Superior temporal gyrus (tissue), 1 donor: Measurements from ENCODE around the gene CLASP1.
A peak's percentile ranks its signal among the peaks of the same experiment; 100 is the strongest.
"Not testable (repeated sequence)": the region's sequence is repeated elsewhere in the genome, so short reads cannot be mapped to it uniquely, and the experiment has no call there.

ENCODE experiments used
- DNase-seq: peaks from one replicate; pipeline ENCODE4 v3.0.0-alpha.2; 2016; ENCODE audit errors: extremely low spot score

The CLASP1 gene

DNA sequence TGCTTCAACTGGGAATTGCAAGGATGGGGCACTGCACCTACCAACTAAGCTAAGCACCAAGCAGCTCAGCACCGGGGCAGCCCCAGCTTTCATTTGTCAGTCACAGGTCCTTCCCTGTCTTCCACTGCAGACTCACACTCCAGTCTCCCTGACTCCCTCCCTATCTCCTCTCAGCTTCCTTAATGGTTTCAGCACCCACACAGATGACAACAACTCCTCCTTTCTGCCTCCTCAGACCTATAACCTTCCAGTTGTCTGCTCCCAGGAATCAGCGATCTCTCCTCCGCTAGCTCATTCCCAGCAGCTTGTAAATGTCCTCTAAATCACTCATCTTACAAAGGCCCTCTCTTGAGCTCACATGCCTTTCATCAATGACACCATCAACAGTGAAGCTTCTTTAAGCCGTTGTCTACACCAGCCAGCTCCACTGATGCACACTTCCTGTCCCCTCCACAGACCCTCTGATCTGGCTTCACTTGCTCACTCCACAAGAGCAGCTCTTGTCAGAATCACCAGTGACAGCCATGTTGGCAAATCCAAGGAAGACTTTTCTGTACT, 32.1 kb downstream of the CLASP1 start:
- no peak for DNase-seq

DNA sequence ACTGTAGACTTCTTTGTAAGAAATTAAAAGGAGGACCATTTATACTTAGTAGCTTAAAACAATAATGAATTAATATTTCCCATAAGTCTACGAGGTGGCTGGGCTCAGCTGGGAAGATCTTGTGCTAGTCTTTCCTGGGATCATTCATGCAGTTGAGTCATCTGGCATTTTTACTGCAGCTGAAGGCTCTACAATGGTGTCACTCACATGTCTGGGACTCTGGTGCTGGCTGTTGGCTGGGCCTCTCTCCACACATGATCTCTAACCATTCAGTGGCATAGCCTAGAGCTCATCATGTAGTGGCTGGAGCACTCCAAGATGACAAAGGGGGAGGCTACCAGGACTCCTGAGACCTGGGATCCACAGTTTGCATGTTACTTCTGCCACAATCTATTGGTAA, 35.5 kb downstream of the CLASP1 start:
- DNase-seq: no peak

DNA sequence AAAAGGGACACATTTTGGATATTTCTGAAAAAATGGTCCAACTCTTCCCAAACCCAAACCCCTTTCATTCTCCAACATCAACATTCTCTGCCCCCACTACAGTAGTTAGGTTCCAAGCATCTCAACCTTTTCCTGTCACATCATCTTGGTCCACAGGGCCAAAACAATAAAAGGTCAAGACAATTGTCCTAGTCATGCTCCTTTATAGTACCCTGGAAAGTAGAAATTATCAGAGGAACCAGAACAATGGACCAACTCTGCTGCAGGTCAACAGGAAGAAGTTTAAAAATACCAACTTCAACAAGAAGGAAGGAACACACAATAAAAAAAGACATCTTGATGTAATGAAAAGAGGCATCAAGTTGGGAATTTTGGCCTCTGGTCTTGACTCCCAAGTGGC, 36.1 kb downstream of the CLASP1 start:
- no peak for DNase-seq

DNA sequence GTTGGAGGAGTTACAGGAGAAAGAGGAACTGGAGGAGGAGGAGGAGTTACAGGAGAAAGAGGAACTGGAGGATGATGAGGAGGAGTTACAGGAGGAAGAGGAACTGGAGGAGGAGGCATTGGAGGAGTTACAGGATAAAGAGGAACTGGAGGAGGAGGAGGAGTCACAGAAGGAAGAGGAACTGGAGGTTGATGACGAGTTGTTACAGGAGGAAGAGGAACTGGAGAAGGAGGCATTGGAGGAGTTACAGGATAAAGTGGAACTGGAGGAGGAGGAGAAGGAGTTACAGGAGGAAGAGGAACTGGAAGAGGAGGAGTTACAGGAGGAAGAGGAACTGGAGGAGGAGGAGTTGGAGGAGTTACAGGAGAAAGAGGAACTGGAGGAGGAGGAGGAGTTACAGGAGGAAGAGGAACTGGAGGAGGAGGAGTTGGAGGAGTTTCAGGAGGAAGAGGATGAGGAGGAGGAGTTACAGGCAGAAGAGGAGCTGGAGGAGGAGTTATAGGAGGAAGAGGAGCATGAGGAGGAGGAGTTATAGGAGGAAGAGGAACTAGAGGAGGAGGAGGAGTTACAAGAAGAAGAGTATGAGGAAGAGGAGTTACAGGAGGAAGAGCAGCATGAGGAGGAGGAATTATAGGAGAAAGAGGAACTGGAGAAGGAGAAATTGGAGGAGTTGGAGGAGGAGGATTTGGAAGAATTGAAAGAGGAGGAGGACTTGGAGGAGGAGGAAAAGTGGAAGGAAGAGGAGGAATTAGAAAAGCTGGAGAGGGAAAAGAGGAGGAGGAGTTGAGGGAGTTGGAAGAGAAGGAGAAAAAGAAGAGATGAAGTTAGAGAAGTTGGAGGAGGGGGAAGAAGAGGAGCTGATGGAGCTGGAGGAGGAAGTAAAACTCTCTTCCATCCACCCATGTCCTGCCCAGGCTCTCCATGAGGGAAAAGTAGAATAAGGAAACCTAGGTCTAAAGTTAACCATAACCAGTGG, 37.2 kb downstream of the CLASP1 start:
- no peak for DNase-seq

DNA sequence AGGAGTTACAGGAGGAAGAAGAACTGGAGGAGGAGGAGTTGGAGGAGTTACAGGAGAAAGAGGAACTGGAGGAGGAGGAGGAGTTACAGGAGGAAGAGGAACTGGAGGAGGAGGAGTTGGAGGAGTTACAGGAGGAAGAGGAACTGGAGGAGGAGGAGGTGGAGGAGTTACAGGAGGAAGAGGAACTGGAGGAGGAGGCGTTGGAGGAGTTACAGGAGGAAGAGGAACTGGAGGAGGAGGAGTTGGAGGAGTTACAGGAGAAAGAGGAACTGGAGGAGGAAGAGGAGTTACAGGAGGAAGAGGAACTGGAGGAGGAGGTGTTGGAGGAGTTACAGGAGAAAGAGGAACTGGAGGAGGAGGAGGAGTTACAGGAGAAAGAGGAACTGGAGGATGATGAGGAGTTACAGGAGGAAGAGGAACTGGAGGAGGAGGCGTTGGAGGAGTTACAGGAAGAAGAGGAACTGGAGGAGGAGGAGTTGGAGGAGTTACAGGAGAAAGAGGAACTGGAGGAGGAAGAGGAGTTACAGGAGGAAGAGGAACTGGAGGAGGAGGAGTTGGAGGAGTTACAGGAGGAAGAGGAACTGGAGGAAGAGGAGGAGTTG, 38.1 kb downstream of the CLASP1 start:
- DNase-seq: not testable (repeated sequence)

DNA sequence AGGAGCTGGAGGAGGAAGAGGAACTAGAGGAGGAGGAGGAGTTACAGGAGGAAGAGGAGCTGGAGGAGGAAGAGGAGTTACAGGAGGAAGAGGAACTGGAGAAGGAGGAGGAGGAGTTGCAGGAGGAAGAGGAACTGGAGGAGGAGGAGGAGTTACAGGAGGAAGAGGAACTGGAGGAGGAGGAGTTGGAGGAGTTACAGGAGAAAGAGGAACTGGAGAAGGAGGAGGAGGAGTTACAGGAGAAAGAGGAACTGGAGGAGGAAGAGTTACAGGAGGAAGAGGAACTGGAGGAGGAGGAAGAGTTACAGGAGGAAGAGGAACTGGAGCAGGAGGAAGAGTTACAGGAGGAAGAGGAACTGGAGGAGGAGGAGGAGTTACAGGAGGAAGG, 38.8 kb downstream of the CLASP1 start:
- not testable (repeated sequence) for DNase-seq

DNA sequence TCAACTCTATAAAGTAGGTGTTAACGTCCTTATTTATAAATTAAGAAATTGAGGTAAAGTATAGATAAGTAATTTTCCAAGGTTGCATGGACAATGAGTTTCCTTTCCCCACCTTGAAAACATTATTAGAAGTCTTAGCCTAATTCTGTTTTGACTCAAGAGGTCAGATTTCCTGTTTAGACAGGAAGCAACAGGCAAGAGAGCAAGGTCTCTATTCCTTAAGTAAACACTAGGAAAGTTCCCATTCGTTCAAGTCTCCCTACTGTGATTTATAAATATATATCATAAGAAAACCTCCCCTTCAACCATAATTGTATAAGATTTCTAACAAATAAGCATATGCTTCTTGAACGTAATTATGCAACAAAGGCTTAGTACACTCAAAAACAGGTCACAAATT, 40.3 kb downstream of the CLASP1 start:
- DNase-seq: no peak

DNA sequence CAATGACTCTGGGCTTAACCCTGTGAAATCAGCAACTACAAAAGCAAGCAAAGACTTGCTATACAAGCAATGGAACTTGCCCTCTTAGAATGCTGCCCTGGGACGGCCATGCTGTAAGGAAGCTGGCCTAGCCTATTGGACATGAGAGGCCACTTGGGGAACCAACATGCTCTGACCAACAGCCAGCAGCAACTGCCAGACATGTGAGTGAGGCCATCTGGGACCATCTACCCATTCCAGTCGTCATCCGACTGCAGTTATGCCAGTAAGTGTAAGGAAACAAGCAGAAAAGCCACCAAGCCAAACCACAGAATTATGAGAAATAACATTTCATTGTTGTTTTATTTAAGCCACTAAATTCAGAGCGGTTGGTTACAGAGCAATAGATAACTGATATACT, 40.9 kb downstream of the CLASP1 start:
- DNase-seq: no peak

DNA sequence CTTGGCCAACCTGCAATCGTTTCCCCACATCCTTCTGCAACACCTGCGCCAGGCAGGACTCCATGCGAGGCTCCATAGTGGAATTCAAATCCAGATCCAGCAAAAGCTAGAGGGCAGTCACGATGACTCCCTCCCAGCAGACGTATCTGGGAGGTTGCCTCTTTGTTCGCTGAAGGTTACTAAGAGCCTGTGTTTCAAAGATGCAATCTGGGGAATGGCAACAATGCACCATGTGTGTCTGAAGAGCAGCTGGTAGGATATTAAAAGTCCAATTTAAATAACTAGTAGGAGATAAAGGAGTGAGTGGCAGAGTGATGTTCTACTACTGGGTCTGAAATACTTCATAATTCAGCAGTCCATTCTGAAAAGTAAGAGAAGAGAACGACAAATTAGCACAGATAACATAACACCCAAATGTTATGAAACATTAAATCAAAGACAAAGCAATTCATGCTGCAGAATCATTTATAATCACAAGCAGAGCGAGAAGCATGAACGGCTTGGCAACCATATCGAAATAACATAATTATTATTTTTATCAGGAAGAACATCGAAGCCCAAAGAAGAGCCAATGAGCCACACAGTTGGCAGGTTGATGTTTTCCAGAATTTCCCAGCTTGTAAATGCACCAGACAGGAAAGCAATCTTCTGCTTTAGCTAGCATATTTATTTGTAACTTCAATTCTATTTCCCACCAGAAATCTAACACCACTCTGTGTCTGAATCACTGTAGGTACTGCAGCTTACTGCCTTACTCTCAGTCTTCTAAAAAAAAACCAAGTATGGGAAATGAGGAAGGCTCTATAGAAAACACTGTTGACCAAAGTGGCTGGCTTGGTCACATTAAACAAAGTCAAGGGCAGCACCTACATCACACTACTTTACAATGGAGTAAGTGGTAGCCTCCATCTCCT, 43.2 kb downstream of the CLASP1 start:
- DNase-seq: peak; percentile 24

DNA sequence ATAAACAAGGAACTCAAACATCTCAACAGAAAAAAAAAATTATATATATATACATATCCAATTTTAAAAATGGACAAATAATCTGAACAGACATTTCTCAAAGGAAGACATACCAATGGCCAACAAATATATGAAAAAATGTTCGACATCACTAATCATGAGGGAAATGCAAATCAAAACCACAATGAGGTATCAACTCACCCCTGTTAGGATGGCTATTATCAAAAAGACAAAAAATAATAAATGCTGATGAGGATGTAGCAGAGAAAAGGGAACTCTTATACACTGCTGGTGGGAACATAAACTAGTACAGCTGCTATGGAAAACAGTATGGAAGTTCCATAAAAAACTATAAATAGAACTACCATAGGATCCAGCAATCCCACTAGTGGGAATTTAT, 46.1 kb downstream of the CLASP1 start:
- DNase-seq: no peak

DNA sequence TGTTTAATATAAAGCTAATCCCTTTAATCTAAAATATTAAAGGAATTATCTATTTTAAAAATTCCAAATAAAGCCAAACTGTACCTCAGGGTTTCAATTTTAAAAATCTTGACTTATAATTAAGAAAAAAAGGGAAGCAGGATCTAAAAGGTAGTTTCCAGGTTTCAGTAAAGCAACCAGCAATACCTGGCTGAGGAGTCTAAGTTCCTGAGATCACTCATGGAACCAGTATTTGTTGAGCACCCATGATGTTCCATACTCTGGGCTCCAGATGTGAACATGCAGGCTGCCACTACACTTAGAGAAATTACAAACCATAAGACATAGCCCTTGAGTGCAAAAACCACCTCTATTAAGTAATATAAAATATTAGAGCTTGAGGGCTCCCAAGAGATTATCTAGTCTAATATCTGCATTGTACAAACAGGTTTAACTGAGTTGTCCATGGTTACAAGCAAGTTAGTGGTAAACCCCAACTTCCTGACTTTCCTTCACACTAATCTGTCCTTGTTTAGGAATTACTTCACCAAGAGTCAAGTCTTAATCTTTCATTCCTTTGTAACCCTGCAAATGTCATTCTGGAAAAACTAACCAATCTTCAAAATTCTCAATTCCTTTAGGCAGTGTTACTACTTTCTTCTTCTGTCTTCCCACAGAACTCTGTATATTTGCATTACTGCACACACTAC, 49.2 kb downstream of the CLASP1 start:
- DNase-seq: no peak

DNA sequence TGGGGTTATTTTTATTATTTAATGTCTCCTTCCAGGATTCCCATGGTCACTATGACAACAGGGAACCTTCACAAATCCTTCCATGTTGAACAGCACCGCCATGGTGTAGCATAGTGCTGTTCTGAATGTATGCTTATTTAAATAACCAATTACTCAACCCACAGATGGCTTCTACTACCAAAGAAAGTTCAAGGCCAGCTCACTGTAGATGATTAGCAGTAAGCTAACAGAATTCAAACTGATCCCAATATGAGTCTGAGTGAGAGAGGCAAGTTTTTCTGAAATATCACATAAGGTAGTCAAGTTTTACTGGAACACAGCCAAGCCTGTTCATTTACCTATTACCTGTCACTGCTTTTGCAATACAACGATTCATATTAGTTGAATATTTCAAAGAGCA, 51.2 kb downstream of the CLASP1 start:
- DNase-seq: no peak

DNA sequence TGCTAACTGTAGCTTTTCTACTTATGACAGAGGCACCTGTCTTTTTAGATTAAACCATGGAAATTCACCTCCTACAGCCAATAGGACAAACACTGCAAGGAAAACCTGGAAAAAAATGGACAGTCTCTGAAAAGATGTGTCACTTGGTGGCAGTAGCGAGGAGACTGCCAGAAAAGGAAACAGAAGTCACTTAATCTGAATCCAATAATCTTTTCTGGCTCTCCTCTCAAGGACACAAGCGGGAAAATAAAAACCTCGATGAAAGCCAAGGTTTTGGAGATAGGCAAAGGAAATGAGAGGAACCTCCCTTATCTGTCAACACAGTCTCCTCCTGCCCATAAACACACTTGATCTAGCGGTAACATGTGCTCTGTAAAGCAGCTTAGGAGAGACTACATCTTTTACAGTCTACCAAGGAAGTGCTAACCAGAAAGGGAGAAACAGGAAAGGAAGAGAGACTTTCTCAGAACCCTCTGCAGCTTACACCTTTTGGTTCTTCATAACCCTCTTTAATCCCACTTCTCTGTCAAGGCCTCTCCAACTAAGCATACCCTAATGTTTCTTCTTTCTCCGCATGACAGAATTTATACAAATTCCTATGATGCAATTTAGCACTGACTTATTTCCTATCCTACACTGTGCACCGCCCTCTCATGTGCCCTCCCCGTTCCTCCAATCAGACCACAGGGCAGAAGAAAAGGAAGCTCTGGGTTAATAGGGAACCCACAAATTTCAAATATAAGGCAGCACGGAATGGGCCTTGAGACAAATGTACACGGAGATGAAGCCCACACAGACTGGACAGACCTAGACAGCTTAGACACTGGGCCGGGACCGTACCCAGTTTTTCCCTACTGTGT, 52.8 kb downstream of the CLASP1 start:
- DNase-seq: peak; percentile 78

DNA sequence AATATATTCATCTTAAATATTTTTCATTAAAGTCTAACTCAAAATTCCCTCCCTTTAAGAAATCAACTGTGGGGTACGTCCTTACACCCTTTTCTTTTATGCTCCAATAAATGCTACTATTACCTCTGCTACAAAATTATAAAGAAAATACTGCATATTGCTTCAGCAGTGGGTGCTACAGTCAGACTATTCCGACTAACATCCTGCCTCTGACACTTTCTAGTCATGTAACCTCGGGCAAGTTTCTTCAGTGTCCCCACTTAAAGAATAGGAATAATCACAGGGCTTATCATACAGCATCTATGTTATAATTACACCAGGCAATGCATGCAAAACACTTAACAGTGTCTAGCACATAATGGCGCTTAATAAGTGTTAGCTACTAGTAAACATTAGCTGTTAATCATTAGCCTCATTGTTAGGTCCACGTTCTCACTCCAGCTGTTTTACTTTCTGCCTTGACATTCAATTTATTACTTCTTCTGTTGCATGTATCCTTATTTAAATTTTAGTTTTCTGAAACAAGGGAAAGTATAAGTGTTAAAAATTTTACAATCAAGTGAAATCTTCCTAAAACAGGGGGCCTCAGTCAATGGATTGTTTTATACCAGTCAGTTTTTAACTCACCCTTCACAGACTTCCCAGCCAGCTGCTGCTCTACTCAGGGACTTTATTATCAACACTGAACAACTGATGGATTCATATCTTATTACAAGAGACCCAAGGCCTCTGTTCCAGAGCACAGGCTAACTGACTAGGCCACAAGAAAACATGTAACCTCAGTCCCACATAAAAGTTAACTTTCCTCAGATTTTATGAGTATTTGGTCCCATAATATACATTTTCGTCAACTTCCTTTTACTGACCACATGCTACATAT, 54.0 kb downstream of the CLASP1 start:
- DNase-seq: no peak

DNA sequence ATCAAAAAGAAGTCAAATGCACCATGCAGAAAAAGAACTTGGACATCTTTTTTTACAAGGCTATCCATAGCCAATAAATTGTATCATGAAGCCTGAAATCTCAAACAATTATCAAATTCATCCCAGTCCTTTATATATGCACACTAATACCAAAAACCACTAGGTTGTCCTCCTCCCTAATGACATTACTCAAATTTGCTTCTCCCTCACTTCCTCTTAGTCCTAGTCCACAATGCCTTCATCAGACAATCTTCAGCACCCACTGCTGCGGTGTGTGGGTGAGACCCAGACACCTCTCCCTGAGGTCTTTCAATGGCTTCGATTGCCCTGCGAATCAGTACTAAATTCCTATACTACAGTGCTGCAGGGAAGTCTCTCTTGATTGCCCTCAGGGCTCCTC, 58.1 kb downstream of the CLASP1 start:
- no peak for DNase-seq

DNA sequence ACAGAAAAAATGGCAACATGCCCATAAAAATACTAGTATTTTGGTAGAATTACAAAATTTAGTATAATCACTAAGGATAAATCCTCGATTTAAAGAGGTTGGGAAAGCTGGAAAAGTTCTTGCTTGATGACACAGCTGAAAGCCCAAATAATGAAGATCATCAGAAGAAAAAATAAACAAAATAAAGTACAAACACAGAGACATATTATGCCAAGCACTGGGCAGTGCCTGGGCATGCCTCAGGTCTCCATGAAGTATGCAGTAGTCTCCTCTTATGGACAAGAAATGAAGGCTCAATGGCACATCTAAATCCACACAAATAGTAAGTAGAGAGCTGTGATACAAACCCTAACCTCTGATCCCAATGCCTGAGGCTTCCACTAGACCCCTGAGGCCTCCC, 60.9 kb downstream of the CLASP1 start:
- DNase-seq: no peak

DNA sequence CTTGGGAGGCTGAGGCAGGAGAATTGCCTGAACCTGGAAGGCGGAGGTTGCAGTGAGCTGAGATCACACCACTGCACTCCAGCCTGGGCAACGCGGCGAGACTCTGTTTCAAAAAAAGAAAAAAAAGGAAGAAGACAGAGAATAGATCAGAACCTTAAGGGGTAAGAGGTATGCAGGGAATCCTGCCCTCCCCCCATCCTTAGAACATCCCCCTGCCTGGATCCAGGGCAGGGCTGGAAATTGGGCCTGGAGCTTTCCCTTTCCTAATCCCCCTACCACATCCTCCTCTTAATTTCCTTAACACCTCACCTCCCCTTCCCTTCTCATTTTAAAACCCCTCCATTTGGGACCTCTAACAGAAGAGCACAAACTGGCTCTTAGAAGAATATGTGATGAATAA, 62.1 kb downstream of the CLASP1 start:
- DNase-seq: no peak

DNA sequence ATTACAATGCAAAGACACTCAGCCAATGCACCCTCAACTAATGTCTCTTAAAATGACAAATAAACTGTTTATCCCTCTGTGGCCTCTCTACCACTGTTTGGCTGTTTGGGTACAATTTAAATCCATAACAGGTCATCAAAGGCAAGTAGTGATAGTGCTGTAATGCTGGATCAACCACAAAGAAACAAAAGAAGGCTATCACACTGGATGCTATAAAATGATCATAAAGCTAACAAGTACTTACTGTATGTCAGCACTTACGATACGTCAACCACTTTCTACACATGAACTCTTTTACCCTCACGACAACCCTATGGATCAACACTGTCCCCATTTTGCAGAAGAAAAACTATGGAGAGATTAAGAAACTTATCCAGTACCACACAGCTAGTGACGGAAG, 64.5 kb downstream of the CLASP1 start:
- DNase-seq: no peak

DNA sequence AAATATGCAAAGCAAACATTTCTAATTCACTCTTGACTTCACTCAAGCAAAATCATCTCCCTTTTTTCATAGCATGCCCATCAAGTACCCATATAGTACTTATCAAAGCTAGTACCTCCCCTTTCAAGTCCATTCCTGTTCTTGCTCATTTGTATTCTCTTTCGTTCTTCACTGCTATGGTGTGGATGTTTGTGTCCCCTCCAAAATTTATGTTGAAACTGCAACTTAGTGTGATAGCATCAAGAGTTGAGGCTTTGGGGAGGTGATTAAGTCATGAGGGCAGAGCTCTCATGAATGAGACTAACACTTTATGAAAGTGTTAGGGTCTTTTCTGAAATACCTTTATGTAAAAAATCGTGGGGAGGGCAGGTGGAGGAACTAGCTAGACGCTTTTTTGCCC, 65.7 kb downstream of the CLASP1 start:
- no peak for DNase-seq
